AG04450 (cell line): ENCODE data around the gene KCNJ8. TPM values are rescaled to one million over a fixed set of nuclear protein-coding genes. Genes with fewer than 3 reads are reported as not detected.

Experiments used
- polyA plus RNA-seq: library from polyadenylated mRNA; depleted of rRNA; stranded (reverse); fragments of >200 nt; gene quantifications from 2 replicates; pipeline ENCODE4 v1.2.3, GENCODE V29; 2011; rRNA removed

Gene KCNJ8
- polyA plus RNA-seq, 1 experiment = 6.0 TPM

Other genes starting within 250 kb of the KCNJ8 start
- gene SPX, start 248.4 kb downstream of the KCNJ8 start, polyA plus RNA-seq = 0.12 and 0.14 TPM in 2 replicates
- not detected in 2 replicates for gene GYS2, start 169.9 kb downstream of the KCNJ8 start, polyA plus RNA-seq
- gene LDHB, start 116.9 kb downstream of the KCNJ8 start, polyA plus RNA-seq = 894 and 1,189 TPM in 2 replicates
- gene ABCC9, start 166.7 kb upstream of the KCNJ8 start, polyA plus RNA-seq = 2.0 and 2.7 TPM in 2 replicates